Measurements from ENCODE around the gene NAB1. TPM values are rescaled to one million over a fixed set of nuclear protein-coding genes. Genes with fewer than 3 reads are reported as not detected.

Gene NAB1
- total RNA-seq, 3 donors from 2014 or later: 23.4 to 55.0 (median 28.9) TPM

- Histone ChIP-seq H3K4me1 (ENCODE audit: low read depth) (no peaks in the 10 kb centered on the region), H3K36me3 (ENCODE audit: low read depth) (no peaks in the 10 kb centered on the region), H3K4me3 (no peak overlapping the region), H3K9me3 (no peaks in the 10 kb centered on the region)
- intact Hi-C loops (cut with DNase I, micrococcal nuclease): no loop called here
- DNase-seq: no peak
- no peak for ATAC-seq
- no peak for TF ChIP-seq CTCF (IDR thresholded peaks at IDR 0.05)
These were observed 62.2 kb downstream of the NAB1 start for GRCh38 chr2:190711069-190711468.

- no peak for TF ChIP-seq CTCF (IDR thresholded peaks at IDR 0.05)
- no peak for DNase-seq
- intact Hi-C loops (cut with DNase I, micrococcal nuclease): no loop called here
- no peak for ATAC-seq
- H3K4me3 ChIP-seq: no peak overlapping the region
- no peaks in the 10 kb centered on the region for H3K36me3 ChIP-seq (ENCODE audit: low read depth)
- no peaks in the 10 kb centered on the region for H3K4me1 ChIP-seq (ENCODE audit: low read depth)
- no peaks in the 10 kb centered on the region for H3K9me3 ChIP-seq
These were observed 64.6 kb downstream of the NAB1 start for GRCh38 chr2:190713471-190713870.

- Histone ChIP-seq H3K9me3 (no peaks in the 10 kb centered on the region), H3K36me3 (ENCODE audit: low read depth) (no peaks in the 10 kb centered on the region), H3K4me3 (no peak overlapping the region), H3K4me1 (ENCODE audit: low read depth) (no peaks in the 10 kb centered on the region)
- intact Hi-C loops (cut with DNase I, micrococcal nuclease): no loop called here
- TF ChIP-seq CTCF (IDR thresholded peaks at IDR 0.05): no peak
- ATAC-seq (no peak), DNase-seq (no peak)
These were observed 66.1 kb downstream of the NAB1 start for GRCh38 chr2:190714958-190715357.

GRCh38 chr2:190716176-190716807, 67.4 kb downstream of the NAB1 start:
- DNase-seq (no peak), ATAC-seq (no peak)
- TF ChIP-seq CTCF (IDR thresholded peaks at IDR 0.05): no peak
- no peaks in the 10 kb centered on the region for H3K9me3 ChIP-seq
- H3K36me3 ChIP-seq (ENCODE audit: low read depth): no peaks in the 10 kb centered on the region
- no peak overlapping the region for H3K4me3 ChIP-seq
- no peaks in the 10 kb centered on the region for H3K4me1 ChIP-seq (ENCODE audit: low read depth)
- intact Hi-C loops (cut with DNase I, micrococcal nuclease): no loop called here

- ATAC-seq (no peak), DNase-seq (no peak)
- Histone ChIP-seq H3K9me3 (no peaks in the 10 kb centered on the region), H3K36me3 (ENCODE audit: low read depth) (no peaks in the 10 kb centered on the region), H3K4me1 (ENCODE audit: low read depth) (no peaks in the 10 kb centered on the region), H3K4me3 (no peak overlapping the region)
- no peak for TF ChIP-seq CTCF (IDR thresholded peaks at IDR 0.05)
- intact Hi-C loops (cut with DNase I, micrococcal nuclease): no loop called here
These were observed 68.4 kb downstream of the NAB1 start for GRCh38 chr2:190717306-190717705.
